Measurements from ENCODE around the gene MAP3K21. TPM values are rescaled to one million over a fixed set of nuclear protein-coding genes. Genes with fewer than 3 reads are reported as not detected.

Gene MAP3K21
- total RNA-seq, 4 donors from 2014 or later = 0.26 to 5.6 (median 2.0) TPM

DNA sequence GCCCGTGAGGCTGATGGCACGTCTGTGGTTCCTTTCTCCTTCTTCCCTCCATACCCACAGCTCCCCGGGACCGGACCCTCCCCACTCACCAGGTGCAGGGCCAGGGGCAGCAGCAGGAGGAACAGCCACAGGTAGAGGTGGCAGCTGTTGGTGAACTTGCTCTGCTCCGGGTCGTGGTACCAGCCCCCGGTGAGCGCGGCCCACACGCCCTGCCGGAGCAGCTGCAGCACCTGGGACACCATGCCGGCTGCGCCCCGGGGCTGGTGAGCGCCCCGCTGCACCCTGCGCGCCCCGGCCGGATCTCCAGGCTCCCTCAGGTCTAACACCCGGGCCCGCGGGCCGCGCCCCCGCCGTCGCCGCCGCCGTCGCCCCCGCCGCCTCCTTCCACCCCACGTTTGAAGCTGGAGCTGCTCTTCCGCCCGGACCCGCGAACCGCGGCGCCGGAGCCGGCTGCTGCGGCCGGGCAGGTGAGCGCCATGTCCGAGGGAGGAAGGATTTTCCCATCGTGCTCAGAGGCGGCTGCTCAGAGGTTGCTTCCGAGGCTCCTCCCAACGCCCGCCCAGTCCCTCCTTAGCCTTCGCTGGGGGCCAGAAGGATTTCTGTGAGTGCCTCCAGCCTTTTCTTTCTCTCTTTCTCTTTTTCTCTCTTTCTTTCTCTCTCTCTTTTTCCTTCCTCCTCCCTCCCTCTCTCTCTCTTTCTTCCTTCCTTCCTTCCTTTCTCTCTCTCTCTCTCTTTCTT lies 32.1 kb upstream of the MAP3K21 start, which contains the start of gene PCNX2:
Gene PCNX2, minus strand, starts transcription at position 489 of the 738 bp plus-strand sequence. Its CDS starts 247 bp downstream, at position 242.
- H3K27me3 ChIP-seq = no peaks in the 10 kb centered on the region
- H3K9me3 ChIP-seq = no peaks in the 10 kb centered on the region
- peak within 1 kb of the TSS in 1 of 2 donors; percentile 25 for H3K27ac ChIP-seq
- H3K4me3 ChIP-seq = peak within 1 kb of the TSS; percentile 16 to 62
- no peak for TF ChIP-seq POLR2A (IDR thresholded peaks at IDR 0.05)
- TF ChIP-seq, protein P1, sequence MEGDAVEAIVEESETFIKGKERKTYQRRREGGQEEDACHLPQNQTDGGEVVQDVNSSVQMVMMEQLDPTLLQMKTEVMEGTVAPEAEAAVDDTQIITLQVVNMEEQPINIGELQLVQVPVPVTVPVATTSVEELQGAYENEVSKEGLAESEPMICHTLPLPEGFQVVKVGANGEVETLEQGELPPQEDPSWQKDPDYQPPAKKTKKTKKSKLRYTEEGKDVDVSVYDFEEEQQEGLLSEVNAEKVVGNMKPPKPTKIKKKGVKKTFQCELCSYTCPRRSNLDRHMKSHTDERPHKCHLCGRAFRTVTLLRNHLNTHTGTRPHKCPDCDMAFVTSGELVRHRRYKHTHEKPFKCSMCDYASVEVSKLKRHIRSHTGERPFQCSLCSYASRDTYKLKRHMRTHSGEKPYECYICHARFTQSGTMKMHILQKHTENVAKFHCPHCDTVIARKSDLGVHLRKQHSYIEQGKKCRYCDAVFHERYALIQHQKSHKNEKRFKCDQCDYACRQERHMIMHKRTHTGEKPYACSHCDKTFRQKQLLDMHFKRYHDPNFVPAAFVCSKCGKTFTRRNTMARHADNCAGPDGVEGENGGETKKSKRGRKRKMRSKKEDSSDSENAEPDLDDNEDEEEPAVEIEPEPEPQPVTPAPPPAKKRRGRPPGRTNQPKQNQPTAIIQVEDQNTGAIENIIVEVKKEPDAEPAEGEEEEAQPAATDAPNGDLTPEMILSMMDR (IDR thresholded peaks at IDR 0.05) = no peak
- no peaks in the 10 kb centered on the region for H3K36me3 ChIP-seq
- intact Hi-C loops (cut with DNase I; ENCODE audit: low total_unique reads) = no loop called here
- DNase-seq = peak; percentile 19 to 47
- no peaks in the 10 kb centered on the region for H3K4me1 ChIP-seq

DNA sequence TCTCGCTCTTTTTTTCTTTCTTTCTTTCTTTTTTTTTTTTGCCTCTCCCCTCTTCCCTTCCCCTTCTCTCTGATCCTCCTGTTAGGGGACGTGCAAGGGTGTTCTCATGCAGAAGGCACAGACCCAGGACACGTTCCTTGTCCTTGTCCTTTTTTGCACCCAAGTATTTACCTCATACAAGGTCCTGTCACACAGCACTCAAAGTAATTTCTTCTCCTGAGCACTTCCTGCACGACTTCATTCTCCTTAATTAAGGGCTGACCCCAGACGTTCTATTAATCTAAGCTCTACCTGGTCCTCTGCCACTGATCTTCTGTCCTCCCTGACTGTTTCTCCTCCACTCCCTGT lies 31.6 kb upstream of the MAP3K21 start:
- no peaks in the 10 kb centered on the region for H3K36me3 ChIP-seq
- no peaks in the 10 kb centered on the region for H3K4me1 ChIP-seq
- H3K4me3 ChIP-seq = peak overlapping the region in 1 of 2 donors; percentile 62
- intact Hi-C loops (cut with DNase I; ENCODE audit: low total_unique reads) = no loop called here
- DNase-seq = no peak
- no peaks in the 10 kb centered on the region for H3K27me3 ChIP-seq
- no peaks in the 10 kb centered on the region for H3K9me3 ChIP-seq
- TF ChIP-seq, protein P1 (IDR thresholded peaks at IDR 0.05) = no peak
- no peak for TF ChIP-seq POLR2A (IDR thresholded peaks at IDR 0.05)
- no peak overlapping the region for H3K27ac ChIP-seq

DNA sequence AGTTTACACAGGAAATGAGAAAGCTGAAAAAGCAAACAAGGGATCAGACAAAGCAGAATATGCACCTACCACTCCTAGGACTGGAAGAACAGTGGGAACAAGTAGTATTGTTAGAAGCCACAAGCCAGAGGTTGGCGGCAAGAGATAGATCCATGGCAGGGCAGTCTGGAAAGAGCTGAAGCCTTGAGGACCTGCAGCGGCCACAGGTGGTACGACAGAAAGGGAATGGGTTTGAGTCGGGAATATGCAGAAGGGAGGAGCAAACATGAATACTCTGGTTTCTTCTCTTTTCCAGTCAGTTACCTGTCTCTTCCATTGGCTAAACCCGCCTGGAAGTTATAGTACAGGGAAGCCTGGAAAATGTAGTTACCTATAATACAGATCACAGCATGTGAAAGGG lies 28.1 kb upstream of the MAP3K21 start:
- Histone ChIP-seq H3K4me3 (no peak overlapping the region), H3K9me3 (no peaks in the 10 kb centered on the region), H3K27me3 (no peaks in the 10 kb centered on the region), H3K27ac (no peak overlapping the region), H3K36me3 (no peaks in the 10 kb centered on the region), H3K4me1 (no peaks in the 10 kb centered on the region)
- DNase-seq = no peak
- TF ChIP-seq POLR2A (IDR thresholded peaks at IDR 0.05) = no peak
- TF ChIP-seq, protein P1 (IDR thresholded peaks at IDR 0.05) = no peak
- intact Hi-C loops (cut with DNase I; ENCODE audit: low total_unique reads) = no loop called here

DNA sequence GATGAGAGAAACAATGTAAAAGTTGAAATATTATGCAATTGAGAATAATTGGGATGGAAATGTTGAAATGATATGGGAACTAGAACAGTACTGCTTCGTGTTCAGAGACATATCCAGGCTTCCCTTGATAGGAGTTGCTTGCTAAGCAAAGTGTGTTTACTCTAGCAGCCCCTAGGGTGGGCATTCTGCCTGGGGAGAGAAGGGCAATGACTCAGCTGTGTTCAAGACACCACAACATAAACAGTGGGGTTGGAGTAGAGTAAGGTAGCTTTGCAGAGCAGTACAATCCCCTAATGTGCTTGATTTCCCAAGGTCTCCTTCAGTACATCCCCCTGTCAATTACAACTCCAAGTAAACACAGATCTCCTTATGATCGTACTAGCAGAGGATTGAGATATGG lies 27.2 kb upstream of the MAP3K21 start:
- no peaks in the 10 kb centered on the region for H3K27me3 ChIP-seq
- no peaks in the 10 kb centered on the region for H3K9me3 ChIP-seq
- no peaks in the 10 kb centered on the region for H3K4me1 ChIP-seq
- TF ChIP-seq POLR2A (IDR thresholded peaks at IDR 0.05) = no peak
- TF ChIP-seq, protein P1 (IDR thresholded peaks at IDR 0.05) = no peak
- intact Hi-C loops (cut with DNase I; ENCODE audit: low total_unique reads) = no loop called here
- H3K4me3 ChIP-seq = no peak overlapping the region
- no peaks in the 10 kb centered on the region for H3K36me3 ChIP-seq
- H3K27ac ChIP-seq = no peak overlapping the region
- DNase-seq = no peak

DNA sequence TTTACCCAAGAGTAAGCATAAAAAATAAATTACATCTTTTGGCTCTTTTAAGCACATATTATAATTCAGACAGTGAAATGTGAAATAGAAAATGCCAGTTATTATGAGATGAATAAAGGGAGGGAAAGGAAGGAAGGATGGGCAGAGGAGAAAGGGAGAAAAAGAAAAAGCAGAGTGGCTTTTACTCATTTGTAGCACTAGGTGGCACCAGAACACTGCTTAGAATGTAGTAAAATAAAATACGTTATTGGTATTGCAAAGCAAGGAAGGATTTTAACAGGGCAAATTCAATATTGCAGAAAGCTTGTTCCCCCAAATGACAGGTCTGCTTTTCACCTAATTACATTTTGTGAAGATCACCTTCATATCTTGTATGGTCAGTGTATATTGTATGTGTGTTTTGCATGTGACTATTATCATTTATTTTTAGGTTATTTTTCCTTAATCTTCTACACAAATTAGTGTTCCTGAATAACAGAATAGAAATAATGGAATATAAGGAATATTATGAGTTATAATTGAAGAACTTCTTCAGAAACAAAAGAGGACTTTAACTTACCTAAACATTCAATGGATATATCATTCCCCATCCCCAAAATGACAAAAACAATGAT lies 22.9 kb upstream of the MAP3K21 start:
- Histone ChIP-seq H3K4me1 (no peaks in the 10 kb centered on the region), H3K27ac (no peak overlapping the region), H3K4me3 (no peak overlapping the region), H3K27me3 (no peaks in the 10 kb centered on the region), H3K9me3 (no peaks in the 10 kb centered on the region), H3K36me3 (no peaks in the 10 kb centered on the region)
- intact Hi-C loops (cut with DNase I; ENCODE audit: low total_unique reads) = no loop called here
- no peak for DNase-seq
- no peak for TF ChIP-seq POLR2A (IDR thresholded peaks at IDR 0.05)
- TF ChIP-seq, protein P1 (IDR thresholded peaks at IDR 0.05) = peak; percentile 50 to 75 (median 63)

Measured in uterus (tissue), 4 donors.